Endothelial cell of umbilical vein (primary cell): ENCODE data around the gene GNG8. TPM values are rescaled to one million over a fixed set of nuclear protein-coding genes. Genes with fewer than 3 reads are reported as not detected.

ENCODE experiments used
- BruUV-seq: library from RNA; stranded (reverse); fragments of 400-500 nt; replicated peaks from 2 replicates; lab custom pipeline; 2021; lab: Mats Ljungman, UMichigan
- CTCF ChIA-PET: fragments of 300-600, 350-600 bp; sonication (Branson Sonifier 250); formaldehyde crosslinking; loops from one replicate; lab custom pipeline; 2021; ENCODE audit warnings: antibody characterized with exemption, inconsistent platforms; lab: Charles Lee
- POLR2A ChIA-PET: fragments of 300-600, 350-600 bp; sonication (Branson Sonifier 250); formaldehyde crosslinking; loops from one replicate; lab custom pipeline; 2021; ENCODE audit warnings: antibody characterized with exemption, inconsistent platforms; lab: Charles Lee
- DNase-seq: peaks from one replicate; pipeline ENCODE4 v3.0.0-alpha.2; 2011; ENCODE audit warnings: low read depth, low spot score
- FAIRE-seq: peaks from 2 replicates; lab custom pipeline; 2011; peaks lifted over from hg19 to GRCh38; lab: Jason Lieb, UNC
- H2AFZ ChIP-seq: 2 replicates; pipeline ENCODE4 v1.6.0; 2012; ENCODE audit warnings: low read depth, low read length, control low read depth, inconsistent platforms
- H3K27ac ChIP-seq: 2 replicates; pipeline ENCODE4 v1.5.1; 2011; ENCODE audit warnings: low read depth, mild to moderate bottlenecking, control low read depth, low read length, moderate library complexity; ENCODE audit not compliant: insufficient read depth
- H3K27me3 ChIP-seq, 2 experiments: 2 replicates each; pipeline versions ENCODE4 v1.6.0 to v1.6.1; 2011; ENCODE audit warnings: low read length in 2 of 2, mixed read lengths in 1 of 2; ENCODE audit not compliant: control insufficient read depth in 2 of 2, insufficient read depth in 2 of 2
- H3K36me3 ChIP-seq, 2 experiments: 2 replicates in 1 of 2; 3 replicates in 1 of 2; pipeline ENCODE4 v1.5.1; 2011; ENCODE audit warnings: low read length in 2 of 2, mild to moderate bottlenecking in 1 of 2, moderate library complexity in 1 of 2; ENCODE audit not compliant: control insufficient read depth in 2 of 2, insufficient read depth in 2 of 2; ENCODE audit errors: extremely low read depth in 1 of 2
- H3K4me1 ChIP-seq: 3 replicates; pipeline ENCODE4 v1.5.1; 2011; ENCODE audit warnings: mild to moderate bottlenecking, low read length; ENCODE audit not compliant: control insufficient read depth, insufficient read depth; ENCODE audit errors: extremely low read depth
- H3K4me2 ChIP-seq: 2 replicates; pipeline ENCODE4 v1.6.1; 2011; ENCODE audit warnings: low read length, control low read depth, mixed read lengths; ENCODE audit not compliant: insufficient read depth
- H3K4me3 ChIP-seq, 3 experiments: fragments of 200-600 bp in 1 of 3; sonication (generic), shearing (Covaris generic) in 1 of 3; replicated peaks in 1 of 3; 2 replicates each; pipeline ENCODE4 v1.5.1; 2011 to 2016; ENCODE audit warnings: control low read depth in 3 of 3, low read length in 3 of 3, mild to moderate bottlenecking in 2 of 3, inconsistent platforms in 1 of 3, low read depth in 1 of 3, moderate library complexity in 1 of 3; ENCODE audit not compliant: insufficient read depth in 1 of 3
- H3K79me2 ChIP-seq: 2 replicates; pipeline ENCODE4 v1.6.0; 2012; ENCODE audit warnings: low read length, inconsistent platforms; ENCODE audit not compliant: control insufficient read depth, insufficient read depth
- H3K9ac ChIP-seq: replicated peaks from 2 replicates; pipeline ENCODE3; 2011; ENCODE audit warnings: low read length, control low read depth; ENCODE audit not compliant: insufficient read depth; ENCODE audit errors: extremely low read depth
- H3K9me1 ChIP-seq: replicated peaks from 3 replicates; pipeline ENCODE4 v1.6.0; 2011; ENCODE audit warnings: mild to moderate bottlenecking, low read length; ENCODE audit not compliant: control insufficient read depth, insufficient read depth; ENCODE audit errors: extremely low read depth
- H3K9me3 ChIP-seq: replicated peaks from 2 replicates; pipeline ENCODE4 v1.5.1; 2012; ENCODE audit warnings: low read length, inconsistent platforms; ENCODE audit not compliant: control insufficient read depth, insufficient read depth
- H4K20me1 ChIP-seq: replicated peaks from 2 replicates; pipeline ENCODE3; 2011; ENCODE audit warnings: mild to moderate bottlenecking, low read length; ENCODE audit not compliant: control insufficient read depth, insufficient read depth; ENCODE audit errors: extremely low read depth
- CTCF ChIP-seq, 2 donors: IDR thresholded peaks; 1 replicate in 1 of 2; 2 replicates in 1 of 2; pipeline ENCODE4 v1.5.1; 2011; ENCODE audit warnings: low read length in 2 of 2, mild to moderate bottlenecking in 2 of 2, moderate library complexity in 2 of 2, control low read depth in 1 of 2, inconsistent platforms in 1 of 2, low read depth in 1 of 2; ENCODE audit not compliant: insufficient read depth in 1 of 2; ENCODE audit errors: extremely low read depth in 1 of 2
- EZH2 ChIP-seq: IDR thresholded peaks from 2 replicates; pipeline ENCODE4 v1.6.1; 2012; ENCODE audit warnings: borderline replicate concordance, low read depth, mild to moderate bottlenecking, moderate library complexity, low read length, inconsistent platforms; ENCODE audit not compliant: severe bottlenecking
- FOS ChIP-seq: IDR thresholded peaks from 2 replicates; pipeline ENCODE4 v1.6.1; 2011; ENCODE audit warnings: mild to moderate bottlenecking, low read length, moderate library complexity, borderline replicate concordance; ENCODE audit not compliant: insufficient read depth
- GATA2 ChIP-seq: IDR thresholded peaks from 2 replicates; pipeline ENCODE4 v1.7.0; 2011; ENCODE audit warnings: low read depth, mild to moderate bottlenecking, moderate library complexity, mixed read lengths, low read length; ENCODE audit not compliant: insufficient read length, insufficient read depth
- JUN ChIP-seq: IDR thresholded peaks from 2 replicates; pipeline ENCODE4 v1.6.1; 2011; ENCODE audit warnings: borderline replicate concordance, low read depth; ENCODE audit not compliant: insufficient read length, insufficient read depth
- MAX ChIP-seq: IDR thresholded peaks from 2 replicates; pipeline ENCODE4 v1.6.1; 2011; ENCODE audit not compliant: insufficient read depth, insufficient read length
- MYC ChIP-seq: IDR thresholded peaks from one replicate; pipeline ENCODE4 v1.6.1; 2011; ENCODE audit warnings: mild to moderate bottlenecking, low read depth, low read length
- POLR2A ChIP-seq: IDR thresholded peaks from 2 replicates; pipeline ENCODE4 v1.6.1; 2012; ENCODE audit warnings: low read depth, mild to moderate bottlenecking, control low read depth, low read length
- POLR2AphosphoS5 ChIP-seq: IDR thresholded peaks from 2 replicates; pipeline ENCODE4 v1.6.1; 2012; ENCODE audit warnings: low read depth, mild to moderate bottlenecking, control low read depth, low read length, moderate library complexity; ENCODE audit not compliant: insufficient read depth
- dilution Hi-C: fragments of 300-500 bp; cut with MboI; formaldehyde crosslinking; loops from one replicate; pipeline ENCODE4 v1.15.0; 2019; ENCODE audit warnings: low sequenced_read_pairs; ENCODE audit not compliant: extremely low pct_ligation_motif_present
- intact Hi-C: fragments of 100-400 bp; cut with micrococcal nuclease; formaldehyde crosslinking; loops from one replicate; pipeline ENCODE4 v1.10.0; 2022
- polyA plus RNA-seq, 4 experiments: library from polyadenylated mRNA; depleted of rRNA in 3 of 4; stranded (reverse) in 3 of 4; unstranded in 1 of 4; fragments of >200 nt; gene quantifications; 2 replicates each; pipeline versions ENCODE4 v1.2.1 to v1.2.3, GENCODE V29; 2011 to 2012; ENCODE audit warnings: missing spikeins in 1 of 4
- total RNA-seq: library from RNA; stranded (reverse); gene quantifications from 2 replicates; pipeline ENCODE4 v1.2.3, GENCODE V29; 2021

The GNG8 gene
- total and polyA plus RNA-seq, 2 donors (not counting 3 experiments of a cell fraction or from before 2014, with no cell fraction given), result not detected

GRCh38 chr19:46625731-46626130 lies 10.3 kb downstream of the GNG8 start:
- no peak overlapping the region for H3K27ac ChIP-seq
- H3K79me2 ChIP-seq, result no peaks in the 10 kb centered on the region
- H2AFZ ChIP-seq, result peak overlapping the region; percentile 89
- peaks cover 12% of the 10 kb centered on the region for H3K4me1 ChIP-seq
- FAIRE-seq (no peak), DNase-seq (no peak)
- H3K36me3 ChIP-seq, result no peaks in the 10 kb centered on the region
- no peaks in the 10 kb centered on the region for H3K9me3 ChIP-seq
- dilution Hi-C loops, result no loop called here
- intact Hi-C loops, result no loop called here
- POLR2A ChIA-PET, result interaction anchor here (1.5 kb wide), 1 partner anchor 35 kb away, joined by 8 read pairs; the partner anchor contains the start of gene DACT3
- BruUV-seq, result no TSS peak
- H4K20me1 ChIP-seq, result no peaks in the 10 kb centered on the region
- CTCF ChIA-PET, result interaction anchor here (2.3 kb wide), 1 partner anchor 12 kb away, joined by 15 read pairs; no protein-coding TSS in a partner anchor
- no peak overlapping the region for H3K4me2 ChIP-seq
- H3K9ac ChIP-seq, result no peak overlapping the region
- no peak overlapping the region for H3K4me3 ChIP-seq
- no peak for TF ChIP-seq EZH2
- no peak for TF ChIP-seq FOS
- TF ChIP-seq JUN, result no peak
- no peak for TF ChIP-seq POLR2A
- no peak for TF ChIP-seq MAX
- TF ChIP-seq GATA2, result no peak
- TF ChIP-seq MYC, result no peak
- TF ChIP-seq POLR2AphosphoS5, result no peak
- no peak for TF ChIP-seq CTCF (IDR thresholded peaks at IDR 0.05; ENCODE audit: extremely low read depth in 1 of 2, insufficient read depth in 1 of 2, low read depth in 1 of 2, low read length in 2 of 2)
- H3K9me1 ChIP-seq, result no peaks in the 10 kb centered on the region
- H3K27me3 ChIP-seq, result no peaks in the 10 kb centered on the region
